Measurements from ENCODE around the gene OR2A25. TPM values are rescaled to one million over a fixed set of nuclear protein-coding genes. Genes with fewer than 3 reads are reported as not detected.

The OR2A25 gene
- polyA plus RNA-seq, 3 donors, result not detected

GRCh38 chr7:144069953-144070352 lies 342 bp downstream of the OR2A25 start:
- DNase-seq (ENCODE audit: low read depth in 3 of 3, low spot score in 2 of 3), result no peak

DNA sequence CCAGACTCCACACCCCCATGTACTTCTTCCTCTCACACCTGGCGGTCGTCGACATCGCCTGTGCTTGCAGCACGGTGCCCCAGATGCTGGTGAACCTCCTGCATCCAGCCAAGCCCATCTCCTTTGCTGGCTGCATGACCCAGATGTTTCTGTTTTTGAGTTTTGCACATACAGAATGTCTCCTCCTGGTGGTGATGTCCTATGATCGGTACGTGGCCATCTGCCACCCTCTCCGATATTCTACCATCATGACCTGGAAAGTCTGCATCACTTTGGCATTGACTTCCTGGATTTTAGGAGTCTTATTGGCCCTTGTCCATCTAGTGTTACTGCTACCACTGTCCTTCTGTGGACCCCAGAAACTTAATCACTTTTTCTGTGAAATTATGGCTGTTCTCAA lies 4.8 kb downstream of the OR2A25 start:
- DNase-seq (ENCODE audit: low read depth in 3 of 3, low spot score in 2 of 3), result no peak

DNA sequence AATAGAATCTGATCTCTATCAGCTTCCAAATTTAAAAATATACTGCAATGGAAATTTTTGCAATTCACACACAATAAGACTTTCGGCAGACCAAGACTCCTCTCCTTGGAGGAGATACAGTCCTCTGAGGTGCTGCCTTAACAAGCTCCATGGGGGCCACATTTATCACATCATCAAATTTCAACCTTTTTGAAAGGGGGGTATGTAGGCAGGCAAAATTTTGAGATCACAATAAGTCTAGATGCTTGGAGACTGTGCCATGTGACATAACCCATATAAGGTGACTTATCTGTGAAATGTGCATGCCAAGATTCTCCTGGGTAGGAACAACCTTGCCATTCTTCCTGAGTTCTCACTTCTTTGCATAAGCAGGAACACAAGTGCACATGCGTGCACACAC lies 16.4 kb downstream of the OR2A25 start, which contains the start of gene OR2A12:
TSS of gene OR2A12 (plus strand) at position 301 of the 400 bp plus-strand sequence. CDS start 8,830 bp downstream, outside the sequence.
- DNase-seq (ENCODE audit: low read depth in 3 of 3, low spot score in 2 of 3), result no peak

GRCh38 chr7:144086730-144087129 lies 17.1 kb downstream of the OR2A25 start:
- DNase-seq (ENCODE audit: low read depth in 3 of 3, low spot score in 2 of 3), result no peak

DNA sequence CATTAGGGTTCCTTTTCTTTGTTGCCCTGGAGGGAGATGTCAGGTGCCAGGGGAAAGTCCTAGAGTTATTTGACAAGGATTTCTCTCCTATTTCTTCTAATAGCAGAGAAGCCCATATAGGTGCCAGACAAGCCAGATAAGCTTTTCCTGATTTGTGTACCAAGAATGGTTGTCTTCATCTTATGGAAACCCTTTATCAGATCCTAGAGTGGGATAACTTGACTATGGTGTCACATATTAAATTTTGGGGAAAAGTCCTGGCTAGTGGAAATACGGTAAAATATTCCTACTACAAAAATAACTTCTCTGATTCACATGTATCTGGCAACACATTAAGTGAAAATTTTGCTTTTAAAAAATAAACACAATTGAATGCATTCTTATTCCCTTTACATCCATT lies 17.6 kb downstream of the OR2A25 start:
- no peak for DNase-seq (ENCODE audit: low read depth in 3 of 3, low spot score in 2 of 3)

GRCh38 chr7:144090667-144091066 lies 21.1 kb downstream of the OR2A25 start:
- DNase-seq (ENCODE audit: low read depth in 3 of 3, low spot score in 2 of 3), result no peak

DNA sequence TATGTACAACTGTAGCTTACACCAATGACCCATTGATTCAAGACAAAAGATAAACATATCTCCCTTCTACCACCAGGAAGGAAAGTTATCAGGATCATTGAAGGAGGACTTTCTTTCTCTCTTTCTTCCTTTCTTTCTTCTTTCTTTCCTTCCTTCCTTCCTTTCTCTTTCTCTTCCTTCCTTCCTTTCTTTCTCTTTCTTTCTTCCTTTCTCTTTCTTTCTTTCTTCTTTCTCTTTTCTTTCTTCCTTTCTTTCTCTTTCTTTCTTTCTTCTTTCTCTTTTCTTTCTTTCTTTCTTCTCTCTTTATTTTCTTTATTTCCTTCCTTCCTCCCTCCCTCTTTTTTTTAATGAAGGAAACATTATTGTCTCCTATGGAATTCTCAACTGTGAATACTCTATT lies 29.2 kb downstream of the OR2A25 start:
- no peak for DNase-seq (ENCODE audit: low read depth in 3 of 3, low spot score in 2 of 3)

DNA sequence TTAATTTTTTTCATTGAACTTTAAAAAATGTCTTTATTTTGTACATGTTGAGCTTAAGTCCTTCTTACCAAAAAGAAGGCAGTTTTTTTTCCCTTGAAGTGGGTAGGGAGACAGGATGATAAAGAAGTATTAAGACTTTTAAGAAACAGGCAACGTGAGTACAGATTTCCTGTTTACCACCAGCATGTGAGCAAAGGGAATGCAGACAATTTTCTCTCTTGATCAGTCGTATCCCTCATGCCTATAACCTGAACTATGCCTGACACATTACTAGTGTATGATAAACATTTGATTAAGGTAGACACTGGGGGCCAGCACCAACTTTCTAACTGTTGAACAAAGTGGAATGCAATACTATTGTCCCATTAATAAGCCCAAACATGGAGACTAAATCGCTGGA lies 31.0 kb downstream of the OR2A25 start:
- DNase-seq (ENCODE audit: low read depth in 3 of 3, low spot score in 2 of 3), result no peak

DNA sequence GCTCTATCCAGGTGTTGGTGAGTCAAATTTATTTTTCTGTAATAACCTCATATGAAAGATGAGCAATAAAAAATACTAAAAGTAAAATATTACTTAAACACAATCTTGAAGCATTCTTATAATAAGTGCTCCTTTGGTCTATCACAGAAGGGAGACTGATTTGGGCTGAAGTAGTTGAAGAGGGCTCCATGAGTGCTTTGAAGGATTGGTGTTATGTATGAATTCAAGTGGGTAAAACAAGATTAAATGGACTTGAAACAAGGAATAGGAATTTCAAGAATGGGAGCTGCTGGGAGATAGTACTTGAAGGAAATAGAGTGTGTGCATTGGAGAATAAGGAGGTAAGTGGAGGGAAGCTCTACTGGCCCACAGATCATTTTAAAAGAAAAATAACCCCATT lies 32.4 kb downstream of the OR2A25 start:
- DNase-seq (ENCODE audit: low read depth in 3 of 3, low spot score in 2 of 3), result no peak

GRCh38 chr7:144105211-144105610 lies 35.6 kb downstream of the OR2A25 start:
- no peak for DNase-seq (ENCODE audit: low read depth in 3 of 3, low spot score in 2 of 3)

DNA sequence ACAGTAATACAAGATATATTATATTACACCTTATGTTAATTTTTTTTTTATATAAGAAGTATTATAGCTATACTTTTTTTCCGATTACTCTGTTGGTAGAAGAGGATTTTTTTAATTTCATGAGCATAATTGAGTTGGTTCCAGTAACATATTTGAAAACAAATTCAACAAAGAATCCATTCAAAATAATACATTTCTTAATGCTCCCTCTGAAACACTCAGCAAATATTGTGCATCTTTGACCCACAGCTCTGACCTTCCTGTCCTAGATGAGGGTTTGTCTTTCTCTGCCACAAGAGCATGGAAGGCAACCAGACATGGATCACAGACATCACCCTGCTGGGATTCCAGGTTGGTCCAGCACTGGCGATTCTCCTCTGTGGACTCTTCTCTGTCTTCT lies 39.7 kb downstream of the OR2A25 start, which contains the start of gene OR2A2:
TSS of gene OR2A2 (plus strand) at position 301 of the 400 bp plus-strand sequence. CDS start at position 301, 0 bp downstream.
- DNase-seq (ENCODE audit: low read depth in 3 of 3, low spot score in 2 of 3), result no peak

- DNase-seq (ENCODE audit: low read depth in 3 of 3, low spot score in 2 of 3), result no peak
Observed at GRCh38 chr7:144110272-144110671, 40.7 kb downstream of the OR2A25 start.

GRCh38 chr7:144113651-144114050 lies 44.0 kb downstream of the OR2A25 start:
- DNase-seq (ENCODE audit: low read depth in 3 of 3, low spot score in 2 of 3), result no peak

GRCh38 chr7:144118341-144118740 lies 48.7 kb downstream of the OR2A25 start:
- DNase-seq (ENCODE audit: low read depth in 3 of 3, low spot score in 2 of 3), result no peak

DNA sequence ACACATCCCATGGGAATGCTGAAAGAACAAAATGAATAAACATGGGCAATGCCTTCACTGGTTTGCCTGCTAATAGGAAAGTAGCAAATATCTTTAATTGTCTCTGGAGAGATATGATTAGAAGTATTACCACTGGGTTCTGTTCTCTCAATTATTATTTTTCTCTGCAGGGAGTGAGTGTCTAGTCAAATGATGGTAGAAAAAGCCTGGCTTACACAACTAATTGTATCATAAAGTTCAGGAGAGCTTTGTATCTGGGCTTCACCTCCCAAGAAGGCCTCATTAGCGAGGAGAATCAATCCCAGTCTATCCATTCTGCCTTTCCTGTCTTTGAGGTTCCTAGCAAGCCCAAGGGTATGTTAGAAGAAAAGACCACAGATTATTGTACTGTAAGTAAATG lies 53.3 kb downstream of the OR2A25 start, which contains the start of gene OR2A14:
TSS of gene OR2A14 (plus strand) at position 301 of the 400 bp plus-strand sequence. CDS start 5,937 bp downstream, outside the sequence.
- DNase-seq (ENCODE audit: low read depth in 3 of 3, low spot score in 2 of 3), result no peak

Other genes starting within 250 kb of the OR2A25 start
- gene TCAF1, start 167.6 kb upstream of the OR2A25 start, polyA plus RNA-seq (ENCODE audit: insufficient read length in 3 of 3), result 10 to 100 TPM; 85.5 to 90.4 (median 87.0) TPM
- gene OR2F2, start 134.6 kb upstream of the OR2A25 start, polyA plus RNA-seq (ENCODE audit: insufficient read length in 3 of 3), result not detected
- gene OR2F1, start 115.0 kb upstream of the OR2A25 start, polyA plus RNA-seq (ENCODE audit: insufficient read length in 3 of 3), result under 1 TPM in 1 of 3 donors, not detected in 2; 0.14 TPM
- gene OR6B1, start 69.5 kb upstream of the OR2A25 start, polyA plus RNA-seq (ENCODE audit: insufficient read length in 3 of 3), result not detected
- gene OR2A5, start 20.9 kb upstream of the OR2A25 start, polyA plus RNA-seq (ENCODE audit: insufficient read length in 3 of 3), result under 1 TPM in 2 of 3 donors, not detected in 1; 0.04 to 0.08 TPM
- not detected for gene OR2A12, start 16.5 kb downstream of the OR2A25 start, polyA plus RNA-seq (ENCODE audit: insufficient read length in 3 of 3)
- not detected for gene OR2A2, start 39.8 kb downstream of the OR2A25 start, polyA plus RNA-seq (ENCODE audit: insufficient read length in 3 of 3)
- gene OR2A14, start 53.4 kb downstream of the OR2A25 start, polyA plus RNA-seq (ENCODE audit: insufficient read length in 3 of 3), result not detected
- gene CTAGE4, start 113.7 kb downstream of the OR2A25 start, polyA plus RNA-seq (ENCODE audit: insufficient read length in 3 of 3), result 1 to 10 TPM; 2.6 to 5.0 (median 2.7) TPM
- 10 to 100 TPM; 22.3 to 28.7 (median 26.8) TPM for gene ARHGEF35, start 126.0 kb downstream of the OR2A25 start, polyA plus RNA-seq (ENCODE audit: insufficient read length in 3 of 3)
- 1 to 10 TPM in 2 of 3 donors, under 1 TPM in 1; 0.97 to 1.5 (median 1.0) TPM for gene OR2A42, start 169.8 kb downstream of the OR2A25 start, polyA plus RNA-seq (ENCODE audit: insufficient read length in 3 of 3)
- 1 to 10 TPM; 6.9 to 9.2 (median 7.0) TPM for gene OR2A7, start 195.0 kb downstream of the OR2A25 start, polyA plus RNA-seq (ENCODE audit: insufficient read length in 3 of 3)
- gene CTAGE8, start 199.5 kb downstream of the OR2A25 start, polyA plus RNA-seq (ENCODE audit: insufficient read length in 3 of 3), result 1 to 10 TPM; 5.5 to 9.4 (median 7.7) TPM
- gene OR2A1, start 242.6 kb downstream of the OR2A25 start, polyA plus RNA-seq (ENCODE audit: insufficient read length in 3 of 3), result under 1 TPM; 0.10 to 0.44 (median 0.39) TPM

All from right renal cortex interstitium (tissue), 3 donors.